Endometrial microvascular endothelial cells (primary cell): ENCODE measurements around the gene CDH4. TPM values are rescaled to one million over a fixed set of nuclear protein-coding genes. Genes with fewer than 3 reads are reported as not detected.
"Not testable (repeated sequence)": the region's sequence is repeated elsewhere in the genome, so short reads cannot be mapped to it uniquely, and the experiment has no call there.

Source experiments
- in situ Hi-C: cut with HindIII; loops from 2 replicates; pipeline ENCODE4 v1.10.0; 2017; ENCODE audit warnings: low sequenced_read_pairs, low pct_unique_long_range_greater_than_20kb; ENCODE audit errors: inconsistent ontology term
- total RNA-seq: library from RNA; depleted of rRNA; stranded (reverse); fragments of >200 nt; gene quantifications from one replicate; pipeline ENCODE4 v1.2.3, GENCODE V29; 2015; ENCODE audit errors: inconsistent ontology term

The CDH4 gene
- total RNA-seq, 1 donor from 2014 or later = 31.2 TPM

DNA sequence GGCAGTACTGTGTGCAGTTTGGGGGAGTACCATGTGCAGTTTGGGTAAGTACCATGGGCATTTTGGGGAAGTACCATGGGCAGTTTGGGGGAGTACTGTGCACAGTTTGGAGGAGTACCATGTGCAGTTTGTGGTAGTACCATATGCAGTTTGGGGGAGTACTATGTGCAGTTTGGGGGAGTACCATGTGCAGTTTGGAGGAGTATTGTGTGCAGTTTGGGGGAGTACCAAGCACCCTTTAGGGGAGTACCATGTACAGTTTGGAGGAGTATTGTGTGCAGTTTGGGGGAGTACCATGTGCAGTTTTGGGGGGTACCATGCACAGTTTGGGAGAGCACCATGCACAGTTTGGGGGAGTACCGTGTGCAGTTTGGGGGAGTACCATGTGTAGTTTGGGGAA is 21.6 kb downstream of the CDH4 start:
- in situ Hi-C loops = not testable (repeated sequence)

GRCh38 chr20:61274326-61274725 is 22.3 kb downstream of the CDH4 start:
- in situ Hi-C loops = no loop called here

DNA sequence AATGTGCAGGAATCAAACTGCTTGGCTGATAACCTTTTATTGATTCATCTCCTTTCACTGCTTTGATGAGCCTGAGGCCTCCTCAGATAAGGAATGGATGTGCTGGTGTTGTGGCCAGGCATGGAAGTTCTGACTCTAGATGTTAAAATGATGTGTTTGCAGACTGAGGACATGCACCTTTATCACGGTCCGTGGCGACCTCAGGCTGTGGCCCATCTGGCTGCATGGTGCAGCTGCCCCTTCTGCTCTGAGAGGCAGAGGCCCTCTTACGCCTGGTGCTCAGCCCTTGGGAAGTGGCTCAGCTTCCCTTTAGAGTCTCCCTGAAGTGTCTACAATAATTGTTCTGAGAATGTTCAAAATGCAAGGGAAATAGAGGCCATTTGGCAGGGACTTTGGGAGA is 26.2 kb downstream of the CDH4 start:
- in situ Hi-C loops = no loop called here

DNA sequence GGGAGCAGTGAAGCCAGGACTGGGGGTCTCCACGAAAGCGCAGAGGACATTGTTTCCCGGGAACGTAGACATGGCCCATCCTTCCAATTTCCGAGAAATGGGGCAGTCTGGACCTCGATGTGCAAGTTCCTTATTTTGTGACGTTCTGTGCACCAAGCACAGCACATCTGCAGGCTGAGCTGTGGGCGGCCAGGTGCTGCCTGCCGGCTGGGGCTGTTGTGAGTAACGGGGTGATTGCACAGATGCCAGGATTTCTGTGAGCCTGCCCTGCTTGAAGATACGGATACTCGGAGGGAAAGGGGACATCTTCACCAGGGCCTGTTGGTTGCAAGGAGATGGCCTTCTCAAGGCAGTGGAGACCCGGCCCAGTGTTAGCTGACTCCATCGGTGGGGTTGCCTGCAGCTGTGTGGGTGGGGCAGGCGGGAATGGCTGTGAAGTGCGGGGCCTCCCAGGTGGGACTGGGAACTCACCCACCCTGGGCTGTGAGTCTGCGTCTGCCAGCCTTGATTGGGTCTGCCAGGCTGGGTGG is 27.6 kb downstream of the CDH4 start:
- in situ Hi-C loops = no loop called here

- in situ Hi-C loops = no loop called here
These were observed 28.3 kb downstream of the CDH4 start for GRCh38 chr20:61280217-61280980.

DNA sequence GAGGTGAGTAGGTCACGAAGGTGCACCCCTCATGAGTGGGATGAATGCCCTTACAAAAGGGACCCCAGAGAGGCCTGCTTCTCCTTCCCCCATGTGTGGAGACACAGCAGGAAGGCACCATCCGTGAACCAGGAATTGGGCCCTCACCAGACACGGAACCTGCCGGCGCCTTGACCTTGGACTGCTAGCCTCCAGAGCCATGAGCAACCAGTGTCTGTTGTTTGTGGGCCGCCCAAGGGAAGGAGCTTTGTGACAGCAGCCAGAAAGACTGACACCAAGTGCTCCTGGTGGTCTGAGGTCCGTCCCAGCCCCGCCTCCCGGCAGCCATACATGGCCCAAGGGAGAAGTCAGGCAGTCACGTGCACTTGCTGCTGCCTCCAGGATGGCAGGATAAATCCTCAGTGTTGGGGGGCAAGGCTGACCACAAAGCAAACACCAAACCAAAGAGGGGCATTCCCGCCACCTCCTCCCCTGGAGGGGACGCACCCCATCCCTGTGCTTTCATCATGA is 29.3 kb downstream of the CDH4 start:
- in situ Hi-C loops = no loop called here

DNA sequence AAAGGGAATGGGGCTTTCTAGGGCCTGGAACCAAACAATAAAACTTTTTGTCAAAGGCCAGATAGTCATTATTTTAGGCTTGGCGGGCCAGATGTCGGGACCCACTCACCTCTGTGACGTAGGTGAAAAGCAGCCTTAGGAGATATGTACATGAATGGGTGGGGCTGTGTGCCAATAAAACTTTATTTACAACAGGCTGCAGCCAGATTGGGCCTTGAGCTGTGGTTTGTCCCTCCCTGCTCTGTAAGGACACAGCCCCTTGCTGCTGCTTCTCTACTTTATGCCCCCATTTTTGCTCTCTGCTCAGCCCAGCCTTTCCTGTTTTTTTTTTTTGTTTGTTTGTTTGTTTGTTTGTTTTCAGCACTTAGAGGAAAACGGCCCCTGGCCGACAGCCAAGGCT is 32.7 kb downstream of the CDH4 start:
- in situ Hi-C loops = no loop called here

DNA sequence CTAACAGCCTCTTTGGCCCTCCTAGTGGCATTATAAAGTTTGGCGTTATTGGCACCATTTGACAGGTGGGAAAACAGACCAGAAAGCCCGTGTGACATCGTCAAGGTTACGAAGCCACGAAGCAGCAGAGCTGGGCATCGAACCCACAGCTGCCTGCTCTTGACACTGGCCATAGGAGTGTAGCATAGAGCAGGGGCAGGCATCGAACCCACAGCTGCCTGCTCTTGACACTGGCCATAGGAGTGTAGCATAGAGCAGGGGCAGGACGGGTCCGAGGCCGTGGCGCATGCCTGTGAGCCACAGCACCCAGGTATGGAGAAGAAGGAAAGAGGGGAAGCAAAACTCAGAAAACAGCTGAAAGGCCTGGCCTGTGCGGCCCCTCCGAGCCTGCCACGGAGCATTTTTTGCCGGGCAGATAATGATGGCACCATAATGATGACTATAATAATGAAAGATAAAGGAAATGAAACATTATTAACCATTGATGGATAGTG is 33.1 kb downstream of the CDH4 start:
- in situ Hi-C loops = no loop called here

DNA sequence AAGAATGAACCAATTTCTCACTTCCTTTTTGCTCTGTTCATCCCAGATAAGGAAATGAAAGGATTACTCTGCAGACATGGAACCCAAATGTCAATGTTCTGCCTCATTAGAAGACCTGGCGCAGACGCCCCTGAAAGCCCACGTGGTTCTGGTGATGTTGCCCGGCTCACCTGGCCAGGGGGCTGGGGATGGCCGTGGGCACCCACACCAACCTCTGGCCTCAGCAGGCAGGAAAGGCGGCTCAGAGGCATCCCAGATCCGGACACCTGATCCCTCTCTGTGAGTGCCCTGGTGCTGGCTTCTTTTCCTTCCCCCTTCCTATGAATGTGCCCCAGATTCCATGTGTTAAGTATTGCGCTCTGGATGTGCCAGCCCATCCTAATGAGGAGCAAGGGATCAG is 33.6 kb downstream of the CDH4 start:
- in situ Hi-C loops = no loop called here

DNA sequence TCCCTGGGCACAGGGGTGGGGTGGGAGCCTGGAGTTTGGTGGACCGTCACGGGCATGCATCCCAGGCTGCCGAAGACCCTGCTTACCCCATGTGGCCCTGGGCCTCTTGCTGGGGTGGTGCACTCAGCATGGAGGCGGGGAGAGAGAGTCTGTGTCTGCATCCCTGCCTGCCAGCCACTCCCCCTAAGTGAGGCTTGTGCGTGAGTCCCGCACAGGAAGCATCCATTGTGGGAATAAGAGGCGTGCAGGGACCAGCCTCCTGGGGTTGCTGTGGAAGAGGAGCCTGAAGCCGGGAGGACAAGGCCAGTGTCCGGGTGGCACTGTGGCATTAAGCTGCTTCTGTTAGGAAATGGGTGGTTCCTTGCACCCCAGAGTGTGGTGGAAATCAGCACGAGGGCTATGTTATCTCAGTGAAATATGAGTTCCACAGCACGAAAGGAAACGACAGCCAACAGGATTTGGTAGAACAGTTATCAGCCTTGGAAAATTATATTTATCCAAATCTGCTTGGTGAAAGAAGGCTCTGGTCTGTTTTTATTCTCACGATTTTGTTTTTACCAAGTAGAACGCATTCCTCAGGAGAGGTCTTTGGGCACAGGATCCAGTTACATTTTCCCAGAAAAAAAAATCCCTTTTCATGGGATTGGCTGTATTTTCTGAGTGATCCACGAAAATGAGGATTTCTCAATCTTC is 35.7 kb downstream of the CDH4 start:
- in situ Hi-C loops = no loop called here

DNA sequence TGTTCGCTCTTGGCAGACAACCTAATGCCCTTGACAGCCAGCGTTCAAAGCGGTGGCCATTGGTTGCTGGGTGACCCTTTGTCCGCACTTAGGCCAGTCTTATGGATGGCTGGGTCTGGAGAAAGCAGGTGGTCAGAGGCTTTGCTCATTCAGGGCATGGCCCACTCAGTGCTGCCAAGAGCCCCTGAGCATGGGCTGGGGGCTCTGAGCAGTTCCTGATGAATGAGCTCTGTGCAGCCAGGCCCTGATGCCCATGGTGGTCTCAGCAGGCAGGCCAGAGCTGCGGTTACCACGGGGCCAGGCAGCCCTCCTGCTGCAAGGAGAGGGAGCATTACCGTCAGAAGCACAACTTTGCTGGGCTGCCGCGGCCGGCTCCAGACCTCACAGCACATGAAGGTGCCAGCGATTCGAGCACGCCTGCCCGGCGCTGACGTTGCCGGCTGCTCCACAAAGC is 36.3 kb downstream of the CDH4 start:
- in situ Hi-C loops = no loop called here

- in situ Hi-C loops = no loop called here
These were observed 37.1 kb downstream of the CDH4 start for GRCh38 chr20:61289166-61289565.

GRCh38 chr20:61290721-61291120 is 38.7 kb downstream of the CDH4 start:
- in situ Hi-C loops = no loop called here

DNA sequence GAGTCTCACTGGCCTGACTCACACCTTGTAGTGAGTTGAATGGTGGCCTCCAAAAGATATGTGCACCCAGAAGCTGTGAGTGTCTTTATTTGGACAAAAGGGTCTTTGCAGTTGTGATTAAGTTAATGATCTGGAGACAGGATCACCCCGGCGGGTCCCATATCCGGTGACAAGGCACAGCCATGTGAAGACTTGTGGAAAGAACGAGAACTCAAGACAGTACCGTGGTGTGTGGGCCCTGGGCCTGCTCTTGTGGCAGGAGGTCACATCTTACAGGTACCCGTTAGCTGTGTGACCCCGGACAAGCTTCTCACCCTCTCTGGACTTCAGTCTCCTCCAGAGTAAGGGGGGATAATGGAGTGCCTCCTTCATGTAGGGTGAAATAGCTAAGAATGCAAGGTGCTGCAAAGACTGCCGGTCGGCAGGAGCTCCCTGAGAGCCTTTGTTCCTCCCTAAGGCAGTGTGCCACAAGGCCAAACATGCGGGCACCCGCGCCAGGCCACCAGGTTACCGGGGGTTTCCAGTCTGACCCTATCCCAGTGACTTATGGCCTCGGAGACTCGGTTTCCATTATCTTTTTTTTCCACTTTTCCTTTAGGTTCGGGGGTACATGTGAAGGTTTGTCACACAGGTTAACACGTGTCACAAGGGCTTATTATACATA is 39.2 kb downstream of the CDH4 start:
- in situ Hi-C loops = no loop called here

DNA sequence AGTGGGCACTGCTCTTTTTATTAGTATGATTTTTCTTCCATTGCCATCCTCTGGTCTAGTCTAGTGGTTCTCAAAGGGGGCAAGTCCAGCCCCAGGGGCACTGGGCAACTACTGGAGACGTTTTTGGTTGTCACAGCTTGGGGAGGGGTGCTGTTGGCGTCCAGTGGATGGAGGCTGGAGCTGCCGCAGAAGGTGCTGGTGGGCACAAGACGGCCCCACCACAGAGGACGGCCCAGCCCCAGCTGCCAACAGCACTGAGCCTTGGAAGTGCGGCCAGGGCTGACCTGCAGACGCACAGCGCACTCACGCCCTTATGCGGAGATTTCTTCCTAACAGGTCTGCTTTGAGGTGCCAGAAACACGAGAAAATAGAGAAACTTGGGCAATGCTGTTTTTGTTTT is 40.3 kb downstream of the CDH4 start:
- in situ Hi-C loops = no loop called here

DNA sequence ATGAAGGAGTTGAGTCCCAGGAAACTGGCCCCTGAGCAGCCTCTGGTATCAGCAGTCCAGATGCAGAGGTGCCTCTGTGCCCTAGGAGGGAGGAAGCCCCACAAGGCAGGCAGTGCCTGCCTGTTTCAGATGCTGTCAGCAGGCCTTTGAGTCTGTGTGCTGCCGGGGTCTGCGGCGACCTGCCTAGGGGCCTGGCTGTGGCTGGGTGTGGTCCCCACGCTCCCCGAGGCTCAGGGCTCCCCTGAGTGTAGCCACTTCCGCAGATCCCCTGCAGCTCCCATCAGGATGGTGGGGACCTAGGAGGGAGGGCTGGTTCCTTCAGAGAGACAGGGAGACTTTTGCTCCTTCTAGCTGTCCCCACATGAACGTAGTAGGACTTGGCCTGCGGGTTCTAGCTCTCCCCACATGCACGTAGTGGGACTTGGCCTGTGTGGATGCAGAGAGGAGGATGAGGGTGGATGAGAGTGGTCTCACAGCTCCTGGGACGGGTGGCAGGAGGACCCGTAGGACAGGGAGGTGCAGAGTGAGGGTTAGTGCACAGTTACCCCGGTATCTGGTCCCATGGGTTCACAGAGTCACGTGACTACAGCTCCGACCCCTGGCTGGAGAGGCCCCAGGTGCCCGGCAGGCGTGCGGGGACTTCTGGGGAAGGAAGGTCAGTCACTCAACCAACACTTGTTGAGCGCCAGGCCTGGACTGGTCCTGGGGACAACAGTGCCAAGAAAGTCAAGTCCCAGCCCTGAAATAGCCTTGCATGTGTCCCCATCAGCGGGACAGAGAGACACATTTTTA is 41.0 kb downstream of the CDH4 start:
- in situ Hi-C loops = no loop called here

GRCh38 chr20:61293951-61294350 is 41.9 kb downstream of the CDH4 start:
- in situ Hi-C loops = no loop called here

DNA sequence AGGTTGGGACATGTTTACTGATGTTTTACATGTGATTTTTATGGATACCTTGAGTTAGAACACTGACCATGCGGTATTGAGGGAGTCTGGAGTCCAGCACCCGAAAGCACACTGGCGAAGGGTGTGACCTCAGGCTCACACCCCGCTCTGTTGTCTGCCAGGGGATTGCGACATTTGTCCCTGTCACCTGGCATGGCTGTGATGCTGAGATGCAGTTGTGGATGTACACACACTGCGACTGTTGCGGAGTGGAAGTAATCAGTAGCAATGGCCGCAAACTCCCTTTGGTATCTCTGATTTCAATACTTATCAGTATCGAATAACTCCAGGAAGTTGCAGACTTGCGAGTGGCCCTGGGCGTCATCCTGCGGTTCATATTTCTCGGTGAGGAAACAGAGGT is 43.2 kb downstream of the CDH4 start:
- in situ Hi-C loops = no loop called here
